Pancreas (tissue), 10 donors: Measurements from ENCODE around the gene GUCY2C. TPM values are rescaled to one million over a fixed set of nuclear protein-coding genes. Genes with fewer than 3 reads are reported as not detected.

ENCODE experiments used
- ATAC-seq, 4 donors: fragments of 200-7000 bp; cut with Tn5 transposase; one replicate each; pipeline versions ENCODE4 v1.8.0 to v1.9.1; 2020; ENCODE audit warnings: mild to moderate bottlenecking in 4 of 4, moderate library complexity in 4 of 4
- DNase-seq, 6 donors: peaks; one replicate each; pipeline ENCODE4 v3.0.0-alpha.2; 2020
- FAIRE-seq: peaks from 2 replicates; lab custom pipeline; 2012; peaks lifted over from hg19 to GRCh38; lab: Jason Lieb, UNC
- H3K27ac ChIP-seq, 4 donors: fragments of 200-600 bp; sonication (generic); 1 replicate in 3 of 4; 2 replicates in 1 of 4; pipeline versions ENCODE4 v1.5.0 to v1.8.0; 2020
- H3K27me3 ChIP-seq, 4 donors: fragments of 200-600 bp; one replicate each; pipeline ENCODE4 v1.8.0; 2021
- H3K36me3 ChIP-seq, 3 donors: fragments of 200-600 bp; sonication (generic) in 1 of 3; one replicate each; pipeline versions ENCODE4 v1.5.0 to v1.8.0; 2020 to 2021
- H3K4me1 ChIP-seq, 3 donors: fragments of 200-600 bp; one replicate each; pipeline ENCODE4 v1.8.0; 2021
- H3K4me3 ChIP-seq, 4 donors: fragments of 200-600 bp; sonication (generic) in 2 of 4; one replicate each; pipeline versions ENCODE4 v1.5.0 to v1.8.0; 2020 to 2021
- H3K9me3 ChIP-seq, 4 donors: fragments of 200-600 bp; one replicate each; pipeline ENCODE4 v1.8.0; 2021
- WGBS, 2 donors: extraction: QIAGEN DNeasy Blood & Tissue Kit; methylation state at CpG; one replicate each; pipeline ENCODE4 v1.1.7; 2013; 5-methylcytosine and 5-hydroxymethylcytosine counted together
- intact Hi-C, 3 donors: fragments of 100-400 bp; cut with DNase I; formaldehyde crosslinking; loops; one replicate each; pipeline versions ENCODE4 v1.11.1 to v1.14.2; 2022
- polyA plus RNA-seq, 2 donors: library from polyadenylated mRNA; stranded (reverse); fragments of 200-250 nt; gene quantifications; one replicate each; pipeline ENCODE4 v1.2.3, GENCODE V29; 2013
- total RNA-seq, 6 donors: library from RNA; stranded (reverse); fragmentation: NEBNext Ultra II Directional in 4 of 6; extraction: Animal tissue kit (Norgen Biotek cat#: 25700) in 4 of 6; gene quantifications; one replicate each; pipeline versions ENCODE4 v1.2.1 to v1.2.4, GENCODE V29; 2021 to 2023
- TF ChIP-seq, protein P1 (sequence below), 4 donors: fragments of 200-600 bp; sonication (generic) in 3 of 4; IDR thresholded peaks; one replicate each; pipeline versions ENCODE4 v1.5.0 to v1.8.0; 2021; ENCODE audit warnings: antibody characterized with exemption in 4 of 4
- donor health status: healthy with polysubstance abuse.
- donor health status: DM: no; HTN: no; CAD: no; lungs with moderate emphysema.
- donor health status: DM: no; HTN: no; CAD: no.
- donor health status: control.
- donor health status: control.
- donor health status: Bipolar disorder and iron deficiency.
- donor health status: DM: yes; HTN: yes; CAD: no.
- donor health status: DM: no; HTN: no; CAD: no.
- donor health status: DM: no; HTN: no; CAD: no.
- donor health status: DM: yes; HTN: yes; CAD: no.

The GUCY2C gene
- total and polyA plus RNA-seq, 8 donors: 0.02 to 0.08 TPM; not detected in 6

DNA sequence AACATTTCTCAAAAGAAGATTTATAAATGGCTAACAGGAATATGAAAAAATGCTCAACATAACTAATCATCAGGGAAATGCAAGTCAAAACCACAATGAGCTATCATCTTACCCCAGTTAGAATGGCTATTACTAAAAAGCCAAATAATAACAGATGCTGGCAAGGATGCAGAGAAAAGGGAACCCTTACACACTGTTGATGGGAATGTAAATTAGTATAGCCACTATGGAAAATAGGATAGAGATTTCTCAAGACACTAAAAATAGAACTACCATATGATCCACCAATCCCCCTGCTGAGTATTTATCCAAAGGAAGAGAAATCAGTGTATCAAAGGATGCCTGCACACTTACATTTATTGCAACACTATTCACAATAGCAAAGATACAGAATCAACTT is 58.3 kb downstream of the GUCY2C start:
- Histone ChIP-seq H3K27ac (no peak overlapping the region), H3K27me3 (no peaks in the 10 kb centered on the region), H3K4me1 (no peaks in the 10 kb centered on the region), H3K4me3 (no peak overlapping the region), H3K36me3 (no peaks in the 10 kb centered on the region), H3K9me3 (no peaks in the 10 kb centered on the region)
- FAIRE-seq (no peak), ATAC-seq (no peak), DNase-seq (no peak)
- TF ChIP-seq, protein P1, sequence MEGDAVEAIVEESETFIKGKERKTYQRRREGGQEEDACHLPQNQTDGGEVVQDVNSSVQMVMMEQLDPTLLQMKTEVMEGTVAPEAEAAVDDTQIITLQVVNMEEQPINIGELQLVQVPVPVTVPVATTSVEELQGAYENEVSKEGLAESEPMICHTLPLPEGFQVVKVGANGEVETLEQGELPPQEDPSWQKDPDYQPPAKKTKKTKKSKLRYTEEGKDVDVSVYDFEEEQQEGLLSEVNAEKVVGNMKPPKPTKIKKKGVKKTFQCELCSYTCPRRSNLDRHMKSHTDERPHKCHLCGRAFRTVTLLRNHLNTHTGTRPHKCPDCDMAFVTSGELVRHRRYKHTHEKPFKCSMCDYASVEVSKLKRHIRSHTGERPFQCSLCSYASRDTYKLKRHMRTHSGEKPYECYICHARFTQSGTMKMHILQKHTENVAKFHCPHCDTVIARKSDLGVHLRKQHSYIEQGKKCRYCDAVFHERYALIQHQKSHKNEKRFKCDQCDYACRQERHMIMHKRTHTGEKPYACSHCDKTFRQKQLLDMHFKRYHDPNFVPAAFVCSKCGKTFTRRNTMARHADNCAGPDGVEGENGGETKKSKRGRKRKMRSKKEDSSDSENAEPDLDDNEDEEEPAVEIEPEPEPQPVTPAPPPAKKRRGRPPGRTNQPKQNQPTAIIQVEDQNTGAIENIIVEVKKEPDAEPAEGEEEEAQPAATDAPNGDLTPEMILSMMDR (IDR thresholded peaks at IDR 0.05): no peak
- intact Hi-C loops: no loop called here

DNA sequence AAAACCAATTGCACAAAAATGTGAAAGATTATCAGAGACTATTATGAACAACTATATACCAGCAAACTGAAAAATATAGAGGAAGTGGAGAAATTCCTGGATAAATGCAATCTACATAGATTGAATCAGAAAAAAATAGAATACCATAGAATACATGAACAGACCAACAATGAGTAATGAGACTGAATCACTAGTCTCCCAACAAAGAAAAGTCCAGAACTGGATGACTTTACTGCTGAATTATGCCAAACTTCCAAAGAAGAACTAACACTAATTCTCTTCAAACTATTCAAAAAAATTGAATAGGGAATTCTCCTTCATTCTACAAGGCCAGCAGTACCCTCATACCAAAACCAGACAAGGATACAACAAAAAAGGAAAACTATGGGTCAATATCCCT is 60.6 kb downstream of the GUCY2C start:
- intact Hi-C loops: no loop called here

DNA sequence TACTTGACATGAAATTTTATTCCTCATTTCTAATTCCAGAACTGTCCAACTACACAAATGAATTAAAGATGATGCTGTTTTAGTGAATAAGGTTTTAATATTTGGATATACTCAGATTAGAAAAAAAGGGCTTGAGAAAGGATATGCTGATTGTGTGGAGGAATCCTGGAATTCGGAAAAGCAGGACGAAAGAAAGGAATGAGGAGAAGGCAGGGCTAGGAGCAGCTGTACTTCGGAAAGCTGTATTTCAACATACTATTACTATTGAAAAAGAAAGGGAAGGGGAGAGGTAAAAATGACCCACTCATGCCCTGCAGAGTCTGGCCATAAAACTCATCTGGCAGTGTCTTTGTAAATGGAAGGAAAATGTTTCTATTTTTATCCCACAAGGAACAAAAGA is 65.6 kb downstream of the GUCY2C start:
- Histone ChIP-seq H3K4me1 (peaks cover 7 to 22% (median 13%) of the 10 kb centered on the region in 3 donors), H3K9me3 (no peaks in the 10 kb centered on the region), H3K36me3 (no peaks in the 10 kb centered on the region), H3K27me3 (no peaks in the 10 kb centered on the region), H3K27ac (no peak overlapping the region), H3K4me3 (no peak overlapping the region)
- intact Hi-C loops: no loop called here
- no peak for DNase-seq
- TF ChIP-seq, protein P1 (IDR thresholded peaks at IDR 0.05): no peak
- WGBS, 2 donors: 55 to 61% methylated on average over 3 of the region's 3 CpGs
- no peak for FAIRE-seq
- ATAC-seq: no peak

More for the DNA sequence above, 60.6 kb downstream of the GUCY2C start:
- no peak for ATAC-seq
- Histone ChIP-seq H3K36me3 (no peaks in the 10 kb centered on the region), H3K4me3 (no peak overlapping the region), H3K27ac (no peak overlapping the region), H3K27me3 (no peaks in the 10 kb centered on the region), H3K9me3 (no peaks in the 10 kb centered on the region), H3K4me1 (no peaks in the 10 kb centered on the region)
- no peak for FAIRE-seq
- no peak for DNase-seq
- TF ChIP-seq, protein P1 (IDR thresholded peaks at IDR 0.05): no peak

DNA sequence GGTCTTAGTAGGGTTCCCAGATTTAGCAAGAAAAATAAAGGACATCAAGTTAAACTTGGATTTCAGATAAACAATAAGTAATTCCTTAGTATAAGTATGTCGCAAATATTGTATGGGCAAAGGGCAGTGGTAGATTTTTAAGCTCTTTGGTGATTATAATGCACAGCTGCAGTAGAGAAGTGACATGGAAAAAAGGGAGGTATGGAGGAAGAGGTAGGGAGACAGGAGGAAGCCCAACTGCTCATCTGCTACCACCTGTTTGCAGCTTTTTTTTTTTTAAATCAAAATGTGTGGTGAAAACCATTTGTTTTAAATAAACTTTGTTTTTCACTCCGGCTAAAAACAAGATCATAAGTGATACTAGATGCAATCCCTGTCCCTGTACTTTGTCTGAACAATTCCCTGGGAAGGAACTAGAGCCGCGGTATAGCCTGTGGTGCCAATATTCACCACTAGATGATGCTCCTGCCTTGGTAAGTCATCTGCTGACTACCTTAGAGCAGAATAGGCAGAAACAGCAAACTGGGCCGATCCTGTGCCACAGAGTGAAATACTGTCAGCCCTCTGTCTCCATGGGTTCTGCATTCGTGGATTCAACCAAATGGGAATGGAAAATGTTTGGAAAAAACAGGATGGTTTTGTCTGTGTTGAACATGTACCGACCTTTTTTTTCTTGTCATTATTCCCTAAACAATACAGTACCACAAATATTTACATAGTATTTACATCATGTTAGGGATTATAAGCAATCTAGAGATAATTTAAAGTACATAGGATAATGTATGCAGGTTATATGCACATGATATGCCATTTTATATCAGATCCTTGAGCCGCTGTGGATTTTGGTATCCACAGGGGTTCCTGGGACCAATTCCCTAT is 66.3 kb downstream of the GUCY2C start:
- WGBS, 2 donors: 20 to 21% methylated on average over 8 of the region's 8 CpGs
- Histone ChIP-seq H3K27ac (no peak overlapping the region), H3K27me3 (no peaks in the 10 kb centered on the region), H3K4me1 (peaks cover 7 to 22% (median 13%) of the 10 kb centered on the region in 3 donors), H3K36me3 (no peaks in the 10 kb centered on the region), H3K9me3 (no peaks in the 10 kb centered on the region), H3K4me3 (no peak overlapping the region)
- no peak for FAIRE-seq
- intact Hi-C loops: no loop called here
- TF ChIP-seq, protein P1 (IDR thresholded peaks at IDR 0.05): peak; percentile 55 to 95 (median 90)
- DNase-seq: peak; percentile 51 to 82 (median 66)
- ATAC-seq: peak; percentile 96 to 100 (median 99)

DNA sequence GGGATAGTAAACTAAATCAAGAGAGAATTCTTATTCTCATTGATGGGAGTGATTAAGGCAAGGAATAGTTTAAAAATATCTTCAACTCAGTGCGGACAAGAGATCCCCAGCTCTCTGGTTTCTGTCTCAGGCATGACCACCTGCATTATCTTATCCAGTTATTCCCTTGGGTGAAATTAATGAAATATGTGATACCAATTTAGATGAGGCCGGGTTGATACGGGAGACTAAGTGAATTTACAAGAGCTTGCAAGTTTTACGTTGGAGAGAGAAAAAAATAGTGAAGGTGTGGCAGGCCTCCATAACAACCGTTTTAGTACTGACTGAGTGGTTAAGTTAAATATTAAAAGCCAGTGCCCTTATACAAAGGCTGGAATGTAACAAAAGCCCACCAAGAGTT is 67.6 kb downstream of the GUCY2C start:
- FAIRE-seq: no peak
- no peaks in the 10 kb centered on the region for H3K27me3 ChIP-seq
- no peak for DNase-seq
- 19 to 30% methylated on average over 5 of the region's 5 CpGs for WGBS, 2 donors
- intact Hi-C loops: no loop called here
- TF ChIP-seq, protein P1 (IDR thresholded peaks at IDR 0.05): no peak
- H3K9me3 ChIP-seq: no peaks in the 10 kb centered on the region
- H3K27ac ChIP-seq: peak overlapping the region in 1 of 4 donors; percentile 6
- no peaks in the 10 kb centered on the region for H3K36me3 ChIP-seq
- peaks cover 7 to 22% (median 13%) of the 10 kb centered on the region in 3 donors for H3K4me1 ChIP-seq
- ATAC-seq: no peak
- no peak overlapping the region for H3K4me3 ChIP-seq
